ENCODE results near the gene ELP4.

DNA sequence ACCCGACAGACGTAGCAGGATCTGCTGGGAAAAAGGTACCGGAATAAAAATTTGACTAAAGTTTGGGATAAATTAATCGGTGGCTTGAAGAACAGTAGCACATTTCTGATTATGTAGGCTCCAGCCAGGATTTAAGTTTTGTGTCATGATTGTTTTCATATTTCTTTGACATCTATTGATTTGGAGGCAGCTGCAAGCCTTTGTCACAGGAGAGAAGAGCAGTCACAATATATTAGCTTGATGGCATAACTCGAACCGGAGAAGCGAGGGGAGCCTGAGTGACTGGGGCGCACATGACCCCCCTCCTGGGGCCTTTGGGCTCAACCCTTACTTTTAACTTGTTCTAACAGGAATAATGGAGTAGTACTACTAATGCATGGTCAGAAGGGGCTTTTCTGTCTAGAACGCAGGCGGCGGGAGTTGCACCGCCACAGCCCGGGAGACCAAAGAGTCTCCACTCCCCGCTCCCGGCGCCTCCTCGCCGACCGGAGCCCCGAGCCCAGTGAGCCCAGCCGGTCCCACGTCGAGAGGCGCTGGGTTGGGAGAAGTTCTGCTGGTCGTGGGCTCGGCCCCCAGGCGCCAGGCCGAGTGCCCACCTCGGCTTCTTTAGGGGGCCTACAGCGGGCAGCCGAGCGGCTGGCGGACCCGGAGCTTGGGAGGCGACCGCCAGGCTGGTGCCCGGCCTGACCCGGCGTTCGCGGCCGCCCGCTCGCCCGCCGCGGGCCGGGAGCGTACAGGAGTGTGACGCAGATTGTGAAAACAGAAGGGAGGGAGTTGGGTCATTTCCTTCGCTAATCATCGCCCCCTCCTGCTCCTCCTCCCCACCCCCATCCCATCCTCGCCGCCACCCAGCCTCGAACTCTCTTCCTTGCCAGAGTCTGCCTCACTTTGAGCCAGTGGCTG, 317.2 kb downstream of the ELP4 start:
- TF ChIP-seq, protein P1, sequence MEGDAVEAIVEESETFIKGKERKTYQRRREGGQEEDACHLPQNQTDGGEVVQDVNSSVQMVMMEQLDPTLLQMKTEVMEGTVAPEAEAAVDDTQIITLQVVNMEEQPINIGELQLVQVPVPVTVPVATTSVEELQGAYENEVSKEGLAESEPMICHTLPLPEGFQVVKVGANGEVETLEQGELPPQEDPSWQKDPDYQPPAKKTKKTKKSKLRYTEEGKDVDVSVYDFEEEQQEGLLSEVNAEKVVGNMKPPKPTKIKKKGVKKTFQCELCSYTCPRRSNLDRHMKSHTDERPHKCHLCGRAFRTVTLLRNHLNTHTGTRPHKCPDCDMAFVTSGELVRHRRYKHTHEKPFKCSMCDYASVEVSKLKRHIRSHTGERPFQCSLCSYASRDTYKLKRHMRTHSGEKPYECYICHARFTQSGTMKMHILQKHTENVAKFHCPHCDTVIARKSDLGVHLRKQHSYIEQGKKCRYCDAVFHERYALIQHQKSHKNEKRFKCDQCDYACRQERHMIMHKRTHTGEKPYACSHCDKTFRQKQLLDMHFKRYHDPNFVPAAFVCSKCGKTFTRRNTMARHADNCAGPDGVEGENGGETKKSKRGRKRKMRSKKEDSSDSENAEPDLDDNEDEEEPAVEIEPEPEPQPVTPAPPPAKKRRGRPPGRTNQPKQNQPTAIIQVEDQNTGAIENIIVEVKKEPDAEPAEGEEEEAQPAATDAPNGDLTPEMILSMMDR (conservative IDR thresholded peaks at IDR 0.05 in 1 of 2, IDR thresholded peaks at IDR 0.05 in 1 of 2; ENCODE audit: extremely low read depth in 1 of 2, insufficient read depth in 1 of 2, low read depth in 1 of 2, low read length in 2 of 2): no peak
- TF ChIP-seq EZH2 (IDR thresholded peaks at IDR 0.05; ENCODE audit: borderline replicate concordance, low read length): peak; percentile 98

Data from mammary epithelial cell (primary cell).